NK-92 (cell line): ENCODE results near the gene RAPGEF3.

Experiments
- DNase-seq: peaks from one replicate; lab custom pipeline; 2025; ENCODE audit not compliant: unreplicated experiment; lab: John Stamatoyannopoulos, UW

RAPGEF3 gene

GRCh38 chr12:47762850-47763465 lies 4.3 kb upstream of the RAPGEF3 start:
- no peak for DNase-seq

GRCh38 chr12:47758584-47758833 lies 171 bp downstream of the RAPGEF3 start:
- DNase-seq = no peak

- DNase-seq = no peak
These were observed 668 bp downstream of the RAPGEF3 start for GRCh38 chr12:47757840-47758583.

GRCh38 chr12:47757364-47757839 lies 1.3 kb downstream of the RAPGEF3 start:
- no peak for DNase-seq

GRCh38 chr12:47755655-47756562 lies 2.8 kb downstream of the RAPGEF3 start:
- no peak for DNase-seq

GRCh38 chr12:47754881-47755280 lies 3.8 kb downstream of the RAPGEF3 start:
- DNase-seq = no peak

GRCh38 chr12:47754126-47754525 lies 4.6 kb downstream of the RAPGEF3 start:
- no peak for DNase-seq

GRCh38 chr12:47753021-47754001 lies 5.4 kb downstream of the RAPGEF3 start:
- no peak for DNase-seq

- DNase-seq = no peak
These were observed 6.1 kb downstream of the RAPGEF3 start for GRCh38 chr12:47752552-47752951.

GRCh38 chr12:47752121-47752520 lies 6.6 kb downstream of the RAPGEF3 start:
- DNase-seq = no peak

- no peak for DNase-seq
These were observed 7.1 kb downstream of the RAPGEF3 start for GRCh38 chr12:47751561-47751960.

- no peak for DNase-seq
These were observed 7.7 kb downstream of the RAPGEF3 start for GRCh38 chr12:47750916-47751470.

- DNase-seq = no peak
These were observed 8.4 kb downstream of the RAPGEF3 start for GRCh38 chr12:47750229-47750798.

GRCh38 chr12:47748899-47749298 lies 9.8 kb downstream of the RAPGEF3 start:
- no peak for DNase-seq

GRCh38 chr12:47748507-47748828 lies 10.2 kb downstream of the RAPGEF3 start:
- no peak for DNase-seq

GRCh38 chr12:47747596-47748506 lies 10.8 kb downstream of the RAPGEF3 start:
- no peak for DNase-seq

- DNase-seq = no peak
These were observed 11.6 kb downstream of the RAPGEF3 start for GRCh38 chr12:47747126-47747525.

GRCh38 chr12:47746523-47746922 lies 12.2 kb downstream of the RAPGEF3 start:
- no peak for DNase-seq

GRCh38 chr12:47746073-47746472 lies 12.6 kb downstream of the RAPGEF3 start:
- no peak for DNase-seq
